NCI-H82 (cell line): ENCODE measurements around the gene C11orf21.
"Not testable (repeated sequence)": the region's sequence is repeated elsewhere in the genome, so short reads cannot be mapped to it uniquely, and the experiment has no call there.

Source experiments
- DNase-seq: peaks from one replicate; lab custom pipeline; 2025; lab: John Stamatoyannopoulos, UW

C11orf21 gene

DNA sequence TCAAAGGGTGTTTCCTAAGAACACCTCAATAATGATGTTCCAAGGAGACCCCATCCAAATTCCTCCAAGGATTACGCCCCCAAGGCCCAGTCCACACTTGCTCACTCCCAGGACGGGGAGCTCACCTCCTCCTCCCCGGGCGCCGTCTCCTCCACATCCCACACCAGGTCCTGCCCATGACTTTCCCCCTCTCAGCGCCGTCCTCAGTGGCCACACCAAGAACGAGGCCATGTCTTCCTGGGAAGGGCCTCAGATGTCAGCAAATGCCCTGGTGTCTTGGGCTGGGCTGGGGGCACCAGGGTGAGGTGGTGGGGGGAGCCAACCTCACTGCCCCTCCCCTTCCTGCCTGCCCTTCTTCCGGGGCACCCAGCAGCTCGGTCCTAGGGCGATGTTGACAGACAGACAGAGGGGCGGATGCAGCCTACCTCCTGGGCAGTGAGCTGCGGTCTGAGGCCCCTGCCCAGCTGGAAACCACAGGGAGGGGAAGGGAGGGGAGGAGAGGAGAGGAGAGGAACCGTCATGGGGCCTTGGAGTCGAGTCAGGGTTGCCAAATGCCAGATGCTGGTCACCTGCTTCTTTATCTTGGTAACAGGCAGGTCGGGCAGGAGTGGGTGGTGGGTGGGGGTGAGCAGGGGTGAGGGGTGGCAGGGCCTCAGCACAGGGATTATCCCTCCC lies at the start of gene C11orf21, which contains the start of gene TSPAN32:
Gene C11orf21 (minus strand): TSS at position 288 of the 675 bp plus-strand sequence. CDS start 110 bp downstream, at position 178.
Gene TSPAN32 (plus strand): TSS at position 383 of the 675 bp plus-strand sequence. CDS start 137 bp downstream, at position 520.
- DNase-seq = no peak

DNA sequence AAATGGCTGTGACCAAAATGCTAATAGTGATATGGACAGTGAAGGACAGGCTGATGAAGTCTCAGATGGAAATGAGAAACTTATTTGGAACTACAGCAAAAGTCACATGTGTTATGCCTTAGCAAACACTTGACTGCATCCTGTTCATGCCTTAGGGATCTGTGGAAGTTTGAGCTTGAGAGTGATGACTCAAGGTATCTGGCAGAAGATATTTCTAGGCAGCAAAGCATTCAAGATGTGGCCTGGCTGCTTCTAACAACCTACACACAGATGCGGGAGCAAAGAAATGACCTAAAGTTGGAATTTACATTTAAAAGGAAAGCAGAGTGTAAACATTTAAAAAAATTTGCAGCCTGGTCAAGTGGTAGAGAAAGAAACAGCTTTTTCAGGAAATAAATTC lies 47.3 kb upstream of the C11orf21 start:
- no peak for DNase-seq

DNA sequence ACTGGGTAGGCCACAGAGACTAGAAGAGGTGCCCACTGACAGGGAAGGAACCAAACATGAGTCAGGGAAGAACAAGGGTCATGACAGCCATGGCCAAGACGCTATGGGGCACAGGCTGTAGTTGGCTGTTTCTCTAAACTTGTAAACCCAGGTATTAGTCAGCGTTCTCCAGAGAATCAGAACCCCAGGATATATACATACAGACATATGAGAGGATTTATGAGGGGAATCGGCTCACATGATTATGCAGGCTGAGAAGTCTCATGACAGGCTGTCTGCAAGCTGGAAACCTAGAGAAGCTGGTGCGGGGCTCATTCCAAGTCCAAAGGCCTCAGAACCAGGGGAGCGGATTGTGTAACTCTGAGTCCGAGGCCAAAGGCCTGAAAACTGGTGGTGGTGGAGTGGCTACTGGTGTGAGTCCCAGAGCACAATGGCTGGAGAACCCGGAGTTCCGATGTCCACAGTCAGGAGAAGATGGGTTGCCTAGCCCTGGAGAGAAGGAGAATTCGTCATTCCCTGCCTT lies 45.7 kb upstream of the C11orf21 start:
- no peak for DNase-seq

DNA sequence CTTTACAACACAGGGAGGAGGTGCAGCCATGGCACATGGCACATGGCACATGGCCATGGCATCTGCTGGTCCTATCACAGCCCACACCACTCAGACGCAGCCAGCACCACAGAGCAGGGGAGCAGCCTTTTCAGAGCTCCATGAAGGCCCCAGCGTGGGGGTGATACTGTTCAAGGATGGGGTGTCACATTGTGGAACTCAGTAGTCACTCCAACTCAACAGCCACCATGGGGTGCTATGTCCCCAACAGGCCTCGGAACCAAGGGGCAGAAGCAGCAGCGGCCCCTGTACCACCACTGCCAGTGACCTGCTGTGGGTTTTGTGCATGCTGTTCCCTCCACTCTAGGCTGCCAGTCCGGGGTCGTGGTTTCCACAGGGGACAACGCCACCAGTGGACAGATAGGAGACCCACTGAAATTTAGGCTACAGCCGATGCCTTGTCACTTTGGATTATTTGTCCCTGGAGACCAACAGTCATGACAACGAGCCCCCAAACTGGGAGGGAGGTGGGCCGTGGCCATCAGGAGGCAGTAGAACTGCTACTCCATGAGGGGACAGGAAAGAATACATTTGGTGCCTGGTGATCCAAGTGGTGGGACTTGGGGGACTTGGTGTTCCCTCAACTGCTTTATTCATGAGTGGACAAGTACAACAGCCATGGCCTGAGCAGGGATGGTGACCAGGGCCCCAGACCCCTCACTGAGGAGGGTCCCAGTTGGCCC lies 45.0 kb upstream of the C11orf21 start:
- DNase-seq = no peak

DNA sequence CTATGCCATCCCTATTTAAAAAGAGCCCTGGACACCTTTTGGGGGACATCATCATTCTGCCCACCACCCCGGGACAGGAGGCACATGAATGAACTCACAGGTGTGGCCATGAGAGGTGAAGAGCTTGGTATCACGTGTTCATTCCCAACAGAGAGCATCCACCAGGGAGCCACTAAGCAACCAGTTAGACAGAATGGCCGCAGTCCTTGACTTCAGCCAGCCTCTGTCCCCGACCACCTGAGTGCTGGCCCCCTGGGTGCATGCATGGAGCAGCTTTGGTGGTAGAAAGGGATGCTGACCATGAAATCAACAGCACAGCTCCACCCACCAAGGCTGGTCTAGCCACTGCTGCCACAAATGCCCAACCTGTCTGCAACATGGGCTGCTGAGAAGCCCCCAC lies 44.3 kb upstream of the C11orf21 start:
- no peak for DNase-seq

DNA sequence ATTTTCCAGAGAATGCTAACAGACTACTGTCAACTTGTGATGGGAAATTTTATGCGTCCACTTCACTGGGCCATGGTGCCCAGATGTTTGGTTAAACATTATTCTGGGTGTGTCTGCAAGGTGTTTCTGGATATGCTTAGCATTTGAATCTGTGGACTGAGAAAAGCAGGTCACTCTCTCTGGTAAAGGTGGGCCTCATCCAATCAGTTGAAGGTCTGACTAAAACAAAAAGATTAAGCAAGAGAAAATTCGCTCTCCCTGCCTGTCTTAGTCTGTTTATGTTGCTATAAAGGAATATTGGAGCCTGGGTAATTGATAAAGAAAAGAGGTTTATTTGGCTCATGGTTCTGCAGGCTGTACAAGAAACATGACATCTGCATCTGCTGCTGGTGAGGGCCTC lies 43.3 kb upstream of the C11orf21 start:
- DNase-seq = no peak

DNA sequence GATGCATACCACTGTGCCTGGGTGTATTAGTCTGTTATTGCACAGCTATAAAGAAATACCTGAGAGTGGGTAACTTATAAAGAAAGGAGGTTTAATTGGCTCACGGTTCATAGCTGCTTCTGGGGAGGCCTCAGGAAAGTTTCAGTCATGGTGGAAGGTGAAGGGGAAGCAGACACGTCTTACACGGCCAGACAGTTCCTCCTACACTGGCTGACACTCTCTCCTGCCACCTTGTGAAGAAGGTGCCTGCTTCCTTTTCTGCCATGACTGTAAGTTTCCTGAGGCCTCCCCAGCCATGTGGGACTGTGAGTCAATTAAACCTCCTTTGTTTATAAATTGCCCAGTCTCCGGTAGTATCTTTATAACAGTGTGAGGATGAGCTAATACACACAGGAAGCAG lies 41.8 kb upstream of the C11orf21 start:
- no peak for DNase-seq

DNA sequence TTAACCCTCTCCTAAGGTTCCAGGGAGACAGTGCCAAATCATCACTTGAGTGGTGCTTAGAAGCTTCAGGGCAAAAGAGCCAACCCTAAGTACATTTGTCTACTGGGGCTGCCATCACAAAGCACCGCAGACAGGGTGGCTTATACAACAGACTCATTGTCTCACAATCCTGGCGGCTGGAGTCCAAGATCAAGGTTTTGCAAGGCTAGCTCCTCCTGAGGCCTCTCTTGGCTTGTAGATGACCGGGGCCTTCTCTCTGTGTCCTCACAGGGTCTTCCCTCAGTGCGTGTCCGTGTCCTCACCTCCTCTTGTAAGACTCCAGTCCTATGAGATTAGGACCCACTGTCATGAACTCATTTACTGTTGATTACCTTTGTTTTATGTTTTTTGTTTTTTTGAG lies 41.3 kb upstream of the C11orf21 start:
- DNase-seq = no peak

DNA sequence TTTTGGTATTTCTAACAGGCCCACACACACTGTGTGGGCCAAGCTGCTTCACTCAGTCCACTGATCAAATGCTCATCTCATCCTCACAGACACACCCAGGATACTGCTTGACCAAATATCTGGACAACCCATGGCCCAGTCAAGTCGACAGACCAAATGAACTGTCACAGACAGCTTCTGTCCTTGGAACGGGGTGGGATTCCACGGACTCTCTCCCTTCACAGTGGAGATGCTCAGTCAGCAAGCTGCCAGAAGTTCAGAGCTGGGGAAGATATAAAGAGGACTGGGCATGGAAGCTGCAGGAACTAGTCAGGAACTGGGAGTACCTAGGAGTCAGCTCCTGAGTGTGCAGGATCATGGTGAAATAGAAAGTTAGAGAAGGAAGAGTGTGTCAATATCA lies 40.8 kb upstream of the C11orf21 start:
- no peak for DNase-seq

DNA sequence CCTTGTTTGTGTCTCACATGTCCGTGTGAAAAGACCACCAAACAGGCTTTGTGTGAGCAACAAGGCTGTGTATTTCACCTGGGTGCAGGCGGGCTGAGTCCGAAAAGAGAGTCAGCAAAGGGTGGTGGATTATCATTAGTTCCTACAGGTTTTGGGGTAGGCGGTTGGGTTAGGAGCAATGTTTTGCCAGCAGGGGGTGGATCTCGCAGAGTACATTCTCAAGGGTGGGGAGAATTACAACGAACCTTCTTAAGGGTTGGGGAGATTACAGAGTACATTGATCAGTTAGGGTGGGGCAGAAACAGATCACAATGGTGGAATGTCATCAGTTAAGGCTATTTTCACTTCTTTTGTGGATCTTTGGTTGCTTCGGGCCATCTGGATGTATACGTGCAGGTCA lies 37.0 kb upstream of the C11orf21 start:
- not testable (repeated sequence) for DNase-seq

DNA sequence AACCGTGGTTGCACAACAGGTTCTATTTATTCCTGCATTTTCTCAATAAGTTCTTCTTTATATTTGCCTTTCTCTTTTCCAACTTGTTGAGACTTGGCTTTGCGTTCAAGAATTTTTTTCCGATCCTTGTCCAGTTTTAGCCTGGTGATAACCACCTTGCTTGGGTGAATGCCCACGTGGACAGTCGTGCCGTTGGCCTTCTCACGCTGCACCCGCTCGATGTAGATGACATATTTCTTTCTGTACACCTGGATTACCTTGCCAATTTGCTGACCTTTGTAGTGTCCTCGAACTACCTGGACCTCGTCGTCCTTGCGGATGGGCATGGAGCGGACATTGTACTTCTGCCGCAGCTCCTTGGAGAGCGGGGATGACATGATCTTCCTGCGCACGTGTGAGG lies 33.6 kb upstream of the C11orf21 start:
- DNase-seq = not testable (repeated sequence)

DNA sequence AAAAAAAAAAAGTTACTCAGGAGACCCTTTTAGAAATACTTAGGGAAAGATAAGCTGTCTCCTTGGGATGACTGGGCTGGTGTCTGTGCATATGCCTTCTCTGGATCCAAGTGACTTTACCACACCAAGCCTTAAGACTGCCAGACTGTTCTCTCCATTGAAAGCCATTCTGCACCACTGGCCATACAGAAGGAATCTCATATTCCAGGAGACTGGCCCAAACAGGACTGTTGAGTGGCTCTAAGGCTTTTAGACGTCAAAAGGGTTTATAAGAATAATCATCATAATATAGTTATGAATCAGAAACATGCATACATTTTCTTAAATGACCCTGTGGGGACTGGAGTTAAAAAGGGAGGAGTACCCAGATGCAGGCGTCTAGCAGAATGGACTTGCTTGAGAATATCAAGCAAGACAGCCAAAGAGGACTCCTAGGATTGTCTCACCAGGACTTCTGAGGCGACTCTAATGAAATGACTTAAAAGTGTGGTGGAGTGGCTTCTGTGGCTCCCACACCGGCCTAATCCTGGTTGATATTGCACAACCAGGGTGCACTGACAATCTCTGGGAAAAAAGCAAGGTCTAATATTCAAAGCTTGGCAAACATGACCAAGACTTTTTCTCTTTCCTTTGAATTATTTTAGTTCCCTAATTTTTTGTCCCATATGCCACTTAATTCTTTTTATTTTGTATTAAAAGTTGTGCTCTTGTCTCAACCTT lies 31.9 kb upstream of the C11orf21 start:
- not testable (repeated sequence) for DNase-seq

DNA sequence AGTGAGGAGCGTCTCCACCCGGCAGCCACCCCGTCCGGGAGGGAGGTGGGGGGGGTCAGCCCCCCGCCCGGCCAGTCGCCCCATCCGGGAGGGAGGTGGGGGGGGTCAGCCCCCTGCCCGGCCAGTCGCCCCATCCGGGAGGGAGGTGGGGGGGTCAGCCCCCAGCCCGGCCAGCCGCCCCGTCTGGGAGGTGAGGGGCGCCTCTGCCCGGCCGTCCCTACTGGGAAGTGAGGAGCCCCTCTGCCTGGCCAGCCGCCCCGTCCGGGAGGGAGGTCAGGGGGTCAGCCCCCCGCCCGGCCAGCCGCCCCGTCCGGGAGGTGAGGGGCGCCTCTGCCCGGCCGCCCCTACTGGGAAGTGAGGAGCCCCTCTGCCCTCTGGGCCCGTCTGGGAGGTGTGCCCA lies 30.9 kb upstream of the C11orf21 start:
- not testable (repeated sequence) for DNase-seq

DNA sequence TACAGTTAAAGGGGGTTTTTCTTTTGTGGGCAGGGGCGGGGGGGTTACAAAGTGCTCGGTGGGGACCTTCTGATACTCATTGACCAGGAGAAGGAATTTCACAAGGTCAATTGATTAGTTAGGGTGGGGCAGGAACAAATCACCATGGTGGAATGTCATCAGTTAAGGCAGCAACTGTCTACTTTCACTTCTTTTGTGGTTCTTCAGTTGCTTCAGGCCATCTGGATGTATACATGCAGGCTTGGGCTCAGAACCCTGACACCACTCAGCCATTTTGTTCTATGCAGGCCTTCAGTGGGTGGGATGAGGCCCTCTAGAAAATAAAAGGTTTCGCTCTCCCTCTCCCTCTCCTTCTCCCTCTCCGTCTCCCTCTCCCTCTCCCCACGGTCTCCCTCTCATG lies 29.7 kb upstream of the C11orf21 start:
- no peak for DNase-seq

DNA sequence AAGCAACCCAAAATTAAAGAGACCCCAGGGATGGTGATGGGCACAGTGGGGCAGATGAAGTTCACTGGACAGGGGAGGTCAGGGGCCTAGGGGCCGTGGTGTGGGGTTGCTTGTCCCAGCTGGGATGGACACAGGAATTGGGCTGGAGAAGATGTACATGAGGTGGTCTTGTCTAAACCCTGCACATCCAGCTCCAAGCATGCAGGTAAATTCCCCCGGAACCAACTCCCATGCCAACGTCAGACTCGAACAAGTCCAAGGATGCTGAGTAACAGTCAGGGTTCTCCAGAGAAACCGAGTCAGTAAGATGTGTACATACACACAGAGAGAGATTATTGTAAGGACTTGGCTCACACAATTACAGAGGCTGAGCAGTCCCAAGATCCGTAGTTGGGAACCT lies 29.0 kb upstream of the C11orf21 start:
- no peak for DNase-seq

DNA sequence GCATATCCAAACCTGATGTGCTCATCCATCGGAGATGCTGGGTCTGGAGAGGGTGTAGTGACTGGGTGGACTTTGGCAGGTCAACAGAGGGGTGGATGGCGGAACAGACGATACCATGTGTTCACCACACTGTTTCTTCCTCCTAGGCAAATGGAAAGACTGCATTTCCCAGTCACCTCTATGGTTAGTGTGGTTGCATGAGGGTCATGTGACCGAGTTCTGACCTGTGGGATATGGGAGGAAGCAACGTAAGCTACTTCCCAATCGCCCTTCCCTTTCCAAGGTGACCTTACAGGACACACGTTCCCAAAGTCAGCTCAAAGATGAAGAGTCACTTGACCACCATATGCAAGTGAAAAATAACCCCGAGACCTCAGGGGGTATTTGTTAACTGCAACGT lies 27.8 kb upstream of the C11orf21 start:
- DNase-seq = no peak

DNA sequence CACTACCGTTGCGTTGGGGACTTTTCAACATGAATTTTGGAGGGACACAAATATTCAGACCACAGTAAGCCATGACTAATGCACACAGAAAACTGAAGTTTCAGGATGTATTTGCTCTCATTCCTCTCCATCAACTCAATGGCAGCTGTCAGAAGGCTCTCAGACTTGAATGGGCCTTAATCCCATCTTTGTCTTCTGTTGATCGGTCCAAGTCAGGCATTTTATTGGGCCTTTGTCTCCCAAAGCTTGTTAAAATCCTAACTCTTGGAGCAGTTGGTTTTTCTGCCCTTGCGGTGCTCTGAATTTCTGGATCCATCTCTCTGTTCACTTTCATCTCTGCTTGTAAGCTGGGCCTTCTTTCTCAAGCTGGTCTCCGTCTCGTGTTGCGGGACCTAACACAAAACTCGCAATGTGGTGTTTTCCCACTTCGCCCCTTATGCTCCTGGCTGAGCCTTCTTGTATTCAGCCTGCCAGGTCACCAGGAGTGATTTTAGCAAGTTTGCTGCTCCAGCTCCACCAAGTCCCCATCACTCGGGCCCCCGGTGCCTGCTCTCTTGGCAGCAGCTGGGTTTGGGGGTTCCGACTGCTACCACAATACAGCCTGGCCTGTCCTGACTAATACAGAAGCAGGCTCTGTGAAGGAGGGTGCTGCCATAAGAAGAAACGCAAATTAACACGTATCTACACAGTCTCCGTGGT lies 27.1 kb upstream of the C11orf21 start:
- no peak for DNase-seq

DNA sequence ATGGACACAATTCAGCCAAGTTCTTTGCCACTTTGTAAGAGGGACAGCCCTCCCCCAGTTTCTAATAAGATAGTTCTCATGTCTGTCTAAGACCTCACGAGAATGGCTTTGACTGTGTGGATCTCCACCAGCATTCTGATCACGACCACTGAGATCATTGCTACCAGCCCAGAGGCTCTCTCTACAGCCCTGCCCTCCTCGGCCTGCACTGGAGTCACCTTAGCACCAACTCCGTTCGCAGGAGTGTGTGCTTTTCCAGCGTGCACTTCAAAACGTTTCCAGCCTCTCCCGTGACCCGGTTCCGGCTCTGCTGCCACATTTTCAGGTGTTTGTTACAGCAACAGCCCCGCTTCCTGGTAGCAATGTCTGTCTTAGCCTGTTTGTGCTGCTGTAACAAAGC lies 26.3 kb upstream of the C11orf21 start:
- DNase-seq = no peak

DNA sequence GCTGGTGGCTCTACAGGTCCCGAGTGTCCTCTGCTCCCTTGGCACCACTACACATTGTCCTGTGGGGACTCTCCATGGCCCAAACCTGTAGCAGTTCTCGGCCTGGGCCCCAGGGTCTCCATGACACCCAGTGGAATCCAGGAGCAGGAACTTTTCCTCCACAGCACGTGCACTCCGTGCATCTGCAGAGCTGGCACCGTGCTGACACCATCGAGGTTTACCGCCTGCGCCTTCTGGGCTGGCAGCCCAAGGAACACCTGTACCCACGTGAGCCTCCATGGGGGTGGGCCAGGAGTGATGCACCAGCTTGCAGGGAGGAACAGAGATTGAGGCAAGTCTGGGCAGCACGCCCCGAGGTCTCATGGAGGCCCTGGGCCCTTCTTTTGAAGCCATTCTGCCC lies 25.3 kb upstream of the C11orf21 start:
- no peak for DNase-seq

DNA sequence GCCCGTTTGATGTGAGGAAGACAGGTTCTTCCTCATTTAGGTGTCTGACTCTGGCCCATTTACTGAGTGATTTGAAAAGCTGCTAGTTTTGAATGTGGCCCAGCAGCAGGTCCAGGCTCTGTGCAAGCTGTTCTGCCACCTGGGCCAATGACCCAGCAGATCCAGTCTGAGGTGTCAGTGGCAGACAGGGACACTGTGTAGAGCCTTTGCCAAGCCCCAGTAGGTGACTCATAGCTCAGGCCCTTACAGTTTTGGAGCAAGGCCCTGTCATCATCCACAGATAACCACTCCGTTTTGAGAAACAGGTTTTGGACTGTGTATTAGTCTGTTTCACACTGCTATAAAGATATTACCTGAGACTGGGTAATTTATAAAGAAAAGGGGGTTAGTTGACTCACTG lies 24.0 kb upstream of the C11orf21 start:
- DNase-seq = no peak

DNA sequence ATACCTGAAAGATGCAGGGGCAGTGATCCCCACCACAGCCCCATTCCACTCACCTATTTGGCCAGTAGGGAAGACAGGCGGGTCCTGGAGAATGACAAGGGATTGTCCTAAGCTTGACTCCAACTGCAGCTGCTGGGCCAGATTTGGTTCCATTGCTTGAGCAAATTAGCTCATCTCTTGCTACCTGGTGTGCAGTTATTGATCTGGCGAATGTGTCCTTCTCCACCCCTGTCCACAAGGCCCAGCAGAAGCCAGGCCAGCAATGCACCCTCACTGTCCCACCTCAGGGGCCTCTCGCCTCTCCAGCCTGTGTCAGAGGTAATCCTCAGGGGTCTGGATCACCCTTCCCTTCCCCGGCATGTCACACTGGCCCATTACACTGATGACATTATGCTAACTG lies 23.4 kb upstream of the C11orf21 start:
- DNase-seq = no peak

DNA sequence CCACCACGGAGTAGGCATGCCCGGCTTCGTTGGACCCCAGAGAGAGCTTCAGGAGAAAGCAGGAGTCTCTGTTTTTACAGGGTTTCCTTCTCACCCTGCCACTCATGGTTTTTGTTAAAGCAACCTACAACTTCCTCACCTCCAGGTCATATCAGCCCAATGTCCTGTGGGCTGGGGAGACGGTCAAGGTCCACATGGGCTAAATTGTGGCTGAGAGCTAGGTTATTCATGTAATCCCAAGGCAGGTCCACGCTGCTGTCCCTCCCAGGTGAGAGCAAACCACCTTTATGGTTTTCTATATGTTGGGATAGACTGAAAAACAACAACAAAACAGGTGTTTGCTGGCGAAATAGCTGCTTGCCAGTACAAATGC lies 19.6 kb upstream of the C11orf21 start:
- no peak for DNase-seq
